Measurements from ENCODE around the gene ATP2C1. TPM values are rescaled to one million over a fixed set of nuclear protein-coding genes. Genes with fewer than 3 reads are reported as not detected.
"Not testable (repeated sequence)": the region's sequence is repeated elsewhere in the genome, so short reads cannot be mapped to it uniquely, and the experiment has no call there.

The ATP2C1 gene
- total RNA-seq, 2 donors from 2014 or later = 76.8 to 81.3 TPM

DNA sequence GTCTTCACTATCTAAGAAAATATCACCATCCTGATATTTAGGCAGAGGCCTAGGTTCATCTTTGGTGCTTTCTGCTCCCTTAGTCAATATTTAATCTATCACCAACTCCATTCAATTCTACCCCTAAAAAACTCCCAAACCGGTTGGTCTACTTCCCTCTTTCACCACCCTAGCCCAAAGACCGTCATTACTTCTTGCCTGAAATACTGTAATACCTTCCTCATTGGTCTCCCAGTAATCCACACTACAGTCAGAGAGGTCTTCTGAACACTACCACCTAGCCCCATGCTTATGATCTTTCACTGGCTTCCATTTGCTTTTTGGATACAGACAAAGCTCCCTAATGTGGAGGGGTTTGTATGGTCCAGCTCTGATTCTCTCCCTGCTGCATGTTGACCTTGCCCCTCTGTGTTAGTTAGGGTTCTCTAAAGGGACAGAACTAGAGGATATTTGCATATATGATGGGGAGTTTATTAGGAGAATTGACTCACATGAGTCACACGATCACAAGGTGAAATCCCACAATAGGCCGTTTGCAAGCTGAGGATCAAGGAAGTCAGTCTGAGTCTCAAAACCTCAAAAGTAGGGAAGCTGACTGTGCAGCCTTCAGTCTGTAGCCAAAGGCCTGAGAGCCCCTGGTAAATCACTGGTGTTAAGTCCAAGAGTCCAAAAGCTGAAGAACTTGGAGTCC lies 36.4 kb upstream of the ATP2C1 start:
- Mint-ChIP-seq H3K9me3 (no peaks in the 10 kb centered on the region), H3K4me1 (no peaks in the 10 kb centered on the region), H3K27ac (no peak overlapping the region), H3K36me3 (ENCODE audit: low read depth) (no peaks in the 10 kb centered on the region), H3K27me3 (ENCODE audit: insufficient read depth) (peaks cover 4% of the 10 kb centered on the region), H3K4me3 (no peak overlapping the region)
- Histone ChIP-seq H3K27ac (ENCODE audit: low read depth, low read length) (no peak overlapping the region), H3K9me3 (ENCODE audit: control insufficient read depth, low read length) (no peaks in the 10 kb centered on the region), H3K36me3 (ENCODE audit: control insufficient read depth, insufficient read depth, low read length) (no peaks in the 10 kb centered on the region), H3K27me3 (ENCODE audit: control insufficient read depth, insufficient read depth, low read length, poor library complexity, severe bottlenecking) (no peaks in the 10 kb centered on the region), H3K4me1 (ENCODE audit: control insufficient read depth, insufficient read depth, low read length) (no peaks in the 10 kb centered on the region), H3K9ac (ENCODE audit: extremely low read depth, low read length, poor library complexity, severe bottlenecking) (no peak overlapping the region), H3K4me3 (ENCODE audit: low read length) (no peak overlapping the region)
- WGBS, 2 experiments (ENCODE audit: insufficient coverage in 1 of 2, insufficient read length in 1 of 2) = 92 to 96% methylated on average over 3 to 4 of the region's 4 CpGs
- DNase-seq = no peak
- TF ChIP-seq, protein P1, sequence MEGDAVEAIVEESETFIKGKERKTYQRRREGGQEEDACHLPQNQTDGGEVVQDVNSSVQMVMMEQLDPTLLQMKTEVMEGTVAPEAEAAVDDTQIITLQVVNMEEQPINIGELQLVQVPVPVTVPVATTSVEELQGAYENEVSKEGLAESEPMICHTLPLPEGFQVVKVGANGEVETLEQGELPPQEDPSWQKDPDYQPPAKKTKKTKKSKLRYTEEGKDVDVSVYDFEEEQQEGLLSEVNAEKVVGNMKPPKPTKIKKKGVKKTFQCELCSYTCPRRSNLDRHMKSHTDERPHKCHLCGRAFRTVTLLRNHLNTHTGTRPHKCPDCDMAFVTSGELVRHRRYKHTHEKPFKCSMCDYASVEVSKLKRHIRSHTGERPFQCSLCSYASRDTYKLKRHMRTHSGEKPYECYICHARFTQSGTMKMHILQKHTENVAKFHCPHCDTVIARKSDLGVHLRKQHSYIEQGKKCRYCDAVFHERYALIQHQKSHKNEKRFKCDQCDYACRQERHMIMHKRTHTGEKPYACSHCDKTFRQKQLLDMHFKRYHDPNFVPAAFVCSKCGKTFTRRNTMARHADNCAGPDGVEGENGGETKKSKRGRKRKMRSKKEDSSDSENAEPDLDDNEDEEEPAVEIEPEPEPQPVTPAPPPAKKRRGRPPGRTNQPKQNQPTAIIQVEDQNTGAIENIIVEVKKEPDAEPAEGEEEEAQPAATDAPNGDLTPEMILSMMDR (conservative IDR thresholded peaks at IDR 0.05) = no peak

DNA sequence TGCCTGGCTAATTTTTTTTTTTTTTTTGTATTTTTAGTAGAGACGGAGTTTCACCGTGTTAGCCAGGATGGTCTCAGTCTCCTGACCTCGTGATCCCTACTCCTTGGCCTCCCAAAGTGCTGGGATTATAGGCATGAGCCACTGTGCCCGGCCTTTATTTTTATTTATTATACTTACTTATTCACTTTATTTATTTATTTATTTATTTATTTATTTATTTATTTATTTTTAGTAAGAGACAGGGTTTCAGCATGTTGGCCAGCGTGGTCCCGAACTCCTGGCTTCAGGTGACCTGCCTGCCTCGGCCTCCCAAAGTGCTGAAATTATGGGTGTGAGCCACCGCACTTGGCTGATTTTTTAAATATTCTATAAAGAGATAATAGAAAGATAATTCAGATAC lies 31.8 kb upstream of the ATP2C1 start:
- H3K4me1 Mint-ChIP-seq; H3K4me3 Mint-ChIP-seq; H3K4me3 ChIP-seq (ENCODE audit: low read length); H3K9me3 Mint-ChIP-seq; H3K36me3 ChIP-seq (ENCODE audit: control insufficient read depth, insufficient read depth, low read length); DNase-seq; H3K4me1 ChIP-seq (ENCODE audit: control insufficient read depth, insufficient read depth, low read length); H3K9ac ChIP-seq (ENCODE audit: extremely low read depth, low read length, poor library complexity, severe bottlenecking); H3K9me3 ChIP-seq (ENCODE audit: control insufficient read depth, low read length); H3K27me3 Mint-ChIP-seq (ENCODE audit: insufficient read depth); H3K27ac ChIP-seq (ENCODE audit: low read depth, low read length); H3K27ac Mint-ChIP-seq; H3K27me3 ChIP-seq (ENCODE audit: control insufficient read depth, insufficient read depth, low read length, poor library complexity, severe bottlenecking); H3K36me3 Mint-ChIP-seq (ENCODE audit: low read depth): not testable (repeated sequence)
- WGBS, 2 experiments (ENCODE audit: insufficient coverage in 1 of 2, insufficient read length in 1 of 2) = 91% methylated on average over 8 of the region's 8 CpGs; no CpG with 5 or more reads in 1 of the 2 experiments

DNA sequence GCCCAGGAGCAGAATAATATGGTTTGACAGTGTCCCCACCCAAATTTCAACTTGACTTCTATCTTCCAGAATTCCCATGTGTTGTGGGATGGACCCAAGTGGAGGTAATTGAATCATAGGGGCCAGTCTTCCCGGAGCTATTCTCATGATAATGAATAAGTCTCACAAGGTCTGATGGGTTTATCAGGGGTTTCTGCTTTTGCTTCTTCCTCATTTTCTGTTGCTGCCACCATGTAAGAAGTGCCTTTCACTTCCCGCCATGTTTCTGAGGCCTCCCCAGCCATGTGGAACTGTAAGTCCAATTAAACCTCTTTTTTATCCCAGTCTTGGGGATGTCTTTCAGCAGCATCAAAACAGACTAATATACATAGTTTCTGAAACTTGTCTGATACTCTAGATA lies 28.4 kb upstream of the ATP2C1 start:
- Histone ChIP-seq H3K9ac (ENCODE audit: extremely low read depth, low read length, poor library complexity, severe bottlenecking) (no peak overlapping the region), H3K27me3 (ENCODE audit: control insufficient read depth, insufficient read depth, low read length, poor library complexity, severe bottlenecking) (no peaks in the 10 kb centered on the region), H3K27ac (ENCODE audit: low read depth, low read length) (no peak overlapping the region), H3K4me1 (ENCODE audit: control insufficient read depth, insufficient read depth, low read length) (no peaks in the 10 kb centered on the region), H3K9me3 (ENCODE audit: control insufficient read depth, low read length) (no peaks in the 10 kb centered on the region), H3K4me3 (ENCODE audit: low read length) (no peak overlapping the region), H3K36me3 (ENCODE audit: control insufficient read depth, insufficient read depth, low read length) (no peaks in the 10 kb centered on the region)
- no peaks in the 10 kb centered on the region for H3K4me1 Mint-ChIP-seq
- H3K36me3 Mint-ChIP-seq (ENCODE audit: low read depth) = no peaks in the 10 kb centered on the region
- H3K4me3 Mint-ChIP-seq = no peak overlapping the region
- TF ChIP-seq, protein P1 (conservative IDR thresholded peaks at IDR 0.05) = no peak
- DNase-seq = no peak
- H3K27ac Mint-ChIP-seq = no peak overlapping the region
- H3K9me3 Mint-ChIP-seq = peaks cover 13% of the 10 kb centered on the region
- peaks cover 2% of the 10 kb centered on the region for H3K27me3 Mint-ChIP-seq (ENCODE audit: insufficient read depth)
- WGBS, 2 experiments (ENCODE audit: insufficient coverage in 1 of 2, insufficient read length in 1 of 2) = 92 to 100% methylated on average over 1 to 2 of the region's 2 CpGs

DNA sequence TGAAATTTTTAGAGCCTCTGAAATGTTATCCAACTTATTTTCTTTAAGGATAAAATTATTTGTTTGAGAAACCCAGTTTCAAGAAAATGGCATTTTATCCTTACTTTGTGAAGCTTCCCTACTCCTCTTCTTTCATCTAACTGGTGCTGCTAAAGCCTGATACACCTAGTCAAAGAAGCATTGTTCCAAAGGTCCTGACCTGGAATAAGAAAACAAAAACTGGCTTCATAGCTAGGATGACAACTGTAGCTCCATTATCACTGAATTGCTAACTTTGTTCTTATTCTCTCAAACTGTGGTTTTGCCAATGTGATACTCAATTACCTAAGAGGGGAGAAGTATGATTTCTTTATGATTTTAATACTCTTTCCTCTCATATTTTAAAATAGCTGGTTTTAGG lies 27.6 kb upstream of the ATP2C1 start:
- no peaks in the 10 kb centered on the region for H3K9me3 ChIP-seq (ENCODE audit: control insufficient read depth, low read length)
- Mint-ChIP-seq H3K27ac (no peak overlapping the region), H3K4me3 (no peak overlapping the region), H3K36me3 (ENCODE audit: low read depth) (no peaks in the 10 kb centered on the region), H3K4me1 (no peaks in the 10 kb centered on the region), H3K27me3 (ENCODE audit: insufficient read depth) (no peaks in the 10 kb centered on the region), H3K9me3 (peaks cover 13% of the 10 kb centered on the region)
- H3K4me1 ChIP-seq (ENCODE audit: control insufficient read depth, insufficient read depth, low read length) = no peaks in the 10 kb centered on the region
- no peaks in the 10 kb centered on the region for H3K27me3 ChIP-seq (ENCODE audit: control insufficient read depth, insufficient read depth, low read length, poor library complexity, severe bottlenecking)
- no peak overlapping the region for H3K4me3 ChIP-seq (ENCODE audit: low read length)
- H3K36me3 ChIP-seq (ENCODE audit: control insufficient read depth, insufficient read depth, low read length) = no peaks in the 10 kb centered on the region
- H3K27ac ChIP-seq (ENCODE audit: low read depth, low read length) = no peak overlapping the region
- DNase-seq = no peak
- H3K9ac ChIP-seq (ENCODE audit: extremely low read depth, low read length, poor library complexity, severe bottlenecking) = no peak overlapping the region
- TF ChIP-seq, protein P1 (conservative IDR thresholded peaks at IDR 0.05) = no peak

Measured in endodermal cell (in vitro differentiated cells).